HL-60 (cell line): ENCODE measurements around the gene COP1.

Experiments used
- GABPA ChIP-seq: IDR thresholded peaks from 2 replicates; pipeline ENCODE4 v1.6.1; 2012; ENCODE audit warnings: low read depth
- POLR2AphosphoS5 ChIP-seq: IDR thresholded peaks from 2 replicates; pipeline ENCODE4 v1.6.1; 2012; ENCODE audit warnings: low read depth
- SPI1 ChIP-seq: IDR thresholded peaks from 2 replicates; pipeline ENCODE4 v1.6.1; 2012; ENCODE audit warnings: low read depth, mild to moderate bottlenecking, borderline replicate concordance
- TF ChIP-seq, protein P1 (sequence below): IDR thresholded peaks from 2 replicates; pipeline ENCODE4 v1.6.1; 2012; ENCODE audit warnings: low read depth; ENCODE audit not compliant: insufficient replicate concordance
- TF ChIP-seq, protein P2 (sequence below): IDR thresholded peaks from one replicate; pipeline ENCODE4 v1.5.1; 2011; ENCODE audit warnings: low read length, control low read depth, inconsistent platforms; ENCODE audit not compliant: insufficient read depth

DNA sequence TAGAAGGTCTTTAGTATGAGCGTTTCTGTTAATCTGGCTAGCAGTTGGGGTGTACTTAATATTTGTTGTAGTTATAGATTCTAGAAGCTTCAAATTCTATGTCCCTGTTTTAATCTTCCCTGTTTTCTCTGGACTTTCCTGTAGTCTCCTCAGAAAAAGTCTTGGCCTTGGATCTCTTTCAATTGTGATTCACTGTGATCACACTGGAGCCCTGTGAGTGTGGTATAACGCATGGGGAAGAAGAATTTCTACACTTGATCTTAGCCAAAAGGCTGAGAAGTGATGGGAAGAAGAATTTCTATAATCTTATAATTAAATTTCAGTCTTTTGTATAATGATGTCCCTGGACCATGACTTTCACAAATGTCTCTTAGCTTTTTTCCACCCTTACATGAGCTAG lies 36.7 kb upstream of the COP1 start:
- TF ChIP-seq, protein P1, sequence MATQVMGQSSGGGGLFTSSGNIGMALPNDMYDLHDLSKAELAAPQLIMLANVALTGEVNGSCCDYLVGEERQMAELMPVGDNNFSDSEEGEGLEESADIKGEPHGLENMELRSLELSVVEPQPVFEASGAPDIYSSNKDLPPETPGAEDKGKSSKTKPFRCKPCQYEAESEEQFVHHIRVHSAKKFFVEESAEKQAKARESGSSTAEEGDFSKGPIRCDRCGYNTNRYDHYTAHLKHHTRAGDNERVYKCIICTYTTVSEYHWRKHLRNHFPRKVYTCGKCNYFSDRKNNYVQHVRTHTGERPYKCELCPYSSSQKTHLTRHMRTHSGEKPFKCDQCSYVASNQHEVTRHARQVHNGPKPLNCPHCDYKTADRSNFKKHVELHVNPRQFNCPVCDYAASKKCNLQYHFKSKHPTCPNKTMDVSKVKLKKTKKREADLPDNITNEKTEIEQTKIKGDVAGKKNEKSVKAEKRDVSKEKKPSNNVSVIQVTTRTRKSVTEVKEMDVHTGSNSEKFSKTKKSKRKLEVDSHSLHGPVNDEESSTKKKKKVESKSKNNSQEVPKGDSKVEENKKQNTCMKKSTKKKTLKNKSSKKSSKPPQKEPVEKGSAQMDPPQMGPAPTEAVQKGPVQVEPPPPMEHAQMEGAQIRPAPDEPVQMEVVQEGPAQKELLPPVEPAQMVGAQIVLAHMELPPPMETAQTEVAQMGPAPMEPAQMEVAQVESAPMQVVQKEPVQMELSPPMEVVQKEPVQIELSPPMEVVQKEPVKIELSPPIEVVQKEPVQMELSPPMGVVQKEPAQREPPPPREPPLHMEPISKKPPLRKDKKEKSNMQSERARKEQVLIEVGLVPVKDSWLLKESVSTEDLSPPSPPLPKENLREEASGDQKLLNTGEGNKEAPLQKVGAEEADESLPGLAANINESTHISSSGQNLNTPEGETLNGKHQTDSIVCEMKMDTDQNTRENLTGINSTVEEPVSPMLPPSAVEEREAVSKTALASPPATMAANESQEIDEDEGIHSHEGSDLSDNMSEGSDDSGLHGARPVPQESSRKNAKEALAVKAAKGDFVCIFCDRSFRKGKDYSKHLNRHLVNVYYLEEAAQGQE, result no peak
- TF ChIP-seq, protein P2, sequence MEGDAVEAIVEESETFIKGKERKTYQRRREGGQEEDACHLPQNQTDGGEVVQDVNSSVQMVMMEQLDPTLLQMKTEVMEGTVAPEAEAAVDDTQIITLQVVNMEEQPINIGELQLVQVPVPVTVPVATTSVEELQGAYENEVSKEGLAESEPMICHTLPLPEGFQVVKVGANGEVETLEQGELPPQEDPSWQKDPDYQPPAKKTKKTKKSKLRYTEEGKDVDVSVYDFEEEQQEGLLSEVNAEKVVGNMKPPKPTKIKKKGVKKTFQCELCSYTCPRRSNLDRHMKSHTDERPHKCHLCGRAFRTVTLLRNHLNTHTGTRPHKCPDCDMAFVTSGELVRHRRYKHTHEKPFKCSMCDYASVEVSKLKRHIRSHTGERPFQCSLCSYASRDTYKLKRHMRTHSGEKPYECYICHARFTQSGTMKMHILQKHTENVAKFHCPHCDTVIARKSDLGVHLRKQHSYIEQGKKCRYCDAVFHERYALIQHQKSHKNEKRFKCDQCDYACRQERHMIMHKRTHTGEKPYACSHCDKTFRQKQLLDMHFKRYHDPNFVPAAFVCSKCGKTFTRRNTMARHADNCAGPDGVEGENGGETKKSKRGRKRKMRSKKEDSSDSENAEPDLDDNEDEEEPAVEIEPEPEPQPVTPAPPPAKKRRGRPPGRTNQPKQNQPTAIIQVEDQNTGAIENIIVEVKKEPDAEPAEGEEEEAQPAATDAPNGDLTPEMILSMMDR, result no peak
- TF ChIP-seq POLR2AphosphoS5 (no peak), SPI1 (no peak), GABPA (no peak)
